Hematopoietic multipotent progenitor cell treated with erythropoietin and hydrocortisone succinate and interleukin-3 and kit ligand, for 6 days (in vitro differentiated cells): ENCODE measurements around the gene RETNLB.

Source experiments
- DNase-seq: peaks from one replicate; pipeline ENCODE4 v3.0.0-alpha.2; 2015

The RETNLB gene, protein sequence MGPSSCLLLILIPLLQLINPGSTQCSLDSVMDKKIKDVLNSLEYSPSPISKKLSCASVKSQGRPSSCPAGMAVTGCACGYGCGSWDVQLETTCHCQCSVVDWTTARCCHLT

DNA sequence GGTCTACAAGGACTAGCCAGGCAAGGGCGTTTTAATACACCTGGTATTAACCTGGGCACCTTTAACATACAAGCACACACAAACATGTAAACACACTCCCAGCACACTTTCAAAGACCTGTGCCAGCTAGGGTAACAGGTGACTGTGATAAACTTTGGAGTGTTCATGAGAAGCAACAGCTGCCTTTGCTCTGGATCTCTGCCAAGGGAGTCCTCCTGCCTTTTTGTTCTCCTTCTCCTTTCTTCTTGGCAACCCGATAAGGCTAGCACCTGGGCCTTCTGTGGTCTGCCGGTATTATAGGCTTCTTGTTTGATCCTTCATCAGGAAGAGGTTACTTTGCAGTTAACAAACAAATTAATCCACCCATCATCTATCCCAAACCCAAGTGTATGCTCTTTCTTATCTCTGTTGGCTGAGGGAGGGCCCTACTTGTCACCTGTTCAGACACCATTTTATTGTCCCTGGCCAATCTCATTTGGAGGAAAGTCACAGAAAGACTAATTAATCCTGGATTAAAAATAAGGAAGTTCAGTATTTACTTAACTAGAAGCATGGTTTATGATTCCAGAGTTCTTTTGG is at the start of gene RETNLB:
Gene RETNLB, minus strand, starts transcription at position 7 of the 579 bp plus-strand sequence. CDS start 225 bp downstream, outside the sequence.
- DNase-seq, result no peak

DNA sequence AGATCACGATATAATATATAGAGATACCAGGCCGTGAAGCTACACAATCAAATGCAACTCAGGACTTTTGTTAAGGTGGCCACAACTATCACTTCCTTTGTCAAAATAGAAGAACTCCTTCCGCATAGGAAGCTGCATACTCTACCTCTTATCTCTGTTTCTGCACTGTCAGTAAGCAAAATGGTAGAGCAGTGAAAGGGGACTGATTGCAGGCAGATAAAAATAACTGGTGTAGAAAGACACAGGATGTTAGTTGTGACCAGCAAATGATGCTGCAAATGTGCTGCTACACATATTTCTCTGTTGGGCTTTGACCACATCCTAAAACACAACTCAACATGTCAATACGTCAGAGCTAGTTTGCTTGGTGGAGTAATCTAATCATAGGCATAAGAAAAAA is 49.1 kb upstream of the RETNLB start:
- peak; percentile 28 for DNase-seq

- DNase-seq, result no peak
Measured at GRCh38 chr3:108804966-108805365, 47.8 kb upstream of the RETNLB start.

DNA sequence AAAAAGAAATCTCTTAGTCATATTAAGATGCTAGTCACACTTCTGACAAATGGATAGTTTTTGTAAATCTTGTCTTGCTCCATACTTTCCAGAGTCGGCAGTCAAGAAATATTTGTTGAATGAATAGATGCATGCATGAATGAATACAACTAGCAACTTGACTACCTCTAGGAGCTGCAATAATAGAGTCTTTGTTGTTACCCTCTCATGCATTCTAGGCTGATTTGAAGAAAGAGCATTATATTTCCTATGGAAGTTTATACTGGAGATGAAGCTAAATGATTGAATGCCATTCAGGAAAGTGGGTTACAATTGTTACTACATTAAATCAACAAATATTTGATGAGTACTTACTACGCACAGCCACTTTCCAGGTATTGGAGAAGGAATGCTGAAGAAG is 47.2 kb upstream of the RETNLB start:
- DNase-seq, result no peak

DNA sequence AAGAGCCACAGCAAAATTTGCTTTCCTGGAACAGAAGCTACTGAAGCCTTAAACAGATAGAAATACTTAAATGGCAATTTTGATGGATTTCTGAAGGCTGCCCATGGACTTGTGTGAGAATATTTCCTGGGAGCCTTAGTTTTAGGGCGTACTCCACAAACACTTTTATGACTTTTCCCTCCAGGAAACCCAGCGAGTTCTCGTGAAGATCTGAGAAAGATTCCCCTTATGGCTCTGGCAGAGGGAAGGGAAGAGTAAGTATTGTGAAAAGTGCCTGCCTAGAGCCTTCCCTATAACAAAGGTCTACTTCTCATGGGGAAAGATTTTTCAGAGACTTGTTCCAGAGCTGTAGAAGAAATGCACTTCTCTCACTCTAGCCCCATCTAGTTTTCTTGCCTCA is 34.3 kb upstream of the RETNLB start:
- DNase-seq, result no peak

GRCh38 chr3:108780235-108780634 is 23.0 kb upstream of the RETNLB start:
- no peak for DNase-seq

- DNase-seq, result no peak
Measured at GRCh38 chr3:108779496-108779895, 22.3 kb upstream of the RETNLB start.

DNA sequence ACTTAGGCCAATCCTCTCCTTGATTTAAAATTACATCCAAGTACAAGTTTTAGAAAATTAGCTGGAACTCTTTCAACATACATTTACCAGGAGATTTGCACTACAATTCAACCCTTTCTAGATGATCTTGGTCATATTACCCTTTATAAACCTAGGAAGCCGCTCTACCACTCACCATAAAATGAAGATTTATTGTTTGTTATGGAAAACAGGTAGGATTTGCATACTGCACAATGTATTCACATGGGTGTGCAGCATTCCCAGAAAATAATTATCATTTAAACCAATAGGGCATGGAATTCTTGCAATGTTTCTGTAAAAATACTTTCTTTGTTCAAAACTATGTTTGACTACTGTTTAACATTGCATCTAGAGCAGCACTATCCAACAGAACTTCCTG is 18.4 kb upstream of the RETNLB start:
- DNase-seq, result no peak

- DNase-seq, result peak; percentile 5
Measured at GRCh38 chr3:108767253-108767652, 10.0 kb upstream of the RETNLB start.

DNA sequence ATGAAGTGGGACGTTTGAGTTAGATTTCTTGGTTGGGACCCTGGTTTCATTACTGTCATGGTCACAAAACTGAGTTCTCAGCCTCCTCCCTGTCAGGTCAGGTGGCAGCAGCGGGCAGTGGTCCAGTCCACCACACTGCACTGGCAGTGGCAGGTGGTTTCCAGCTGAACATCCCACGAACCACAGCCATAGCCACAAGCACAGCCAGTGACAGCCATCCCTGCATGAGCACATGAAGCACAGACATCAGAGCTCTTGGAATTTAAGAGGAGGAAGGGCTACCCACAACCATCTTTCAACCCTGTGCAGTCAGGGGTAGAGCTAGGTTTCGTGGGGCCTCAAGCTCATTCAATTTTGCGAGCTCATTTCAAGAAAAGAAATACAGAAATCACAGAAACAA is 1.5 kb downstream of the RETNLB start:
- no peak for DNase-seq

DNA sequence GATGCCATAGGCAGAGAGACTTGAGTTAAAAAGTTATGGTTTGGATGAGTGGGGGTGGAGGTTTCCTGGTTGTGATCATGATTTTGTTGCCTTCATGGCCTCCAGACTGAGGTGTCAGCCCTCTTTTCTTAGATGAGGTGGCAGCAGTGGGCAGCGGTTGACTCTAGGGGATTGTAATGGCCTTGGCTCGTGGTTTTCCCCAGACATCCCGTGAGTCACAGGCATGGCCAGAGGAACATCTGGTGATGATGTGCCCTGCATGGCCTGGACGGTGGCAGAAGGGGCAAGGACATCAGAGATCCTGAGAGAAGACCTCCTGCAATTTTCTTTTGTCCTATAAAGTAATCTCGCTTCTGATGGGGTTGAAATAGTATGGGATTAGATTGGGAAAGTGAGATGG is 12.4 kb downstream of the RETNLB start:
- no peak for DNase-seq

DNA sequence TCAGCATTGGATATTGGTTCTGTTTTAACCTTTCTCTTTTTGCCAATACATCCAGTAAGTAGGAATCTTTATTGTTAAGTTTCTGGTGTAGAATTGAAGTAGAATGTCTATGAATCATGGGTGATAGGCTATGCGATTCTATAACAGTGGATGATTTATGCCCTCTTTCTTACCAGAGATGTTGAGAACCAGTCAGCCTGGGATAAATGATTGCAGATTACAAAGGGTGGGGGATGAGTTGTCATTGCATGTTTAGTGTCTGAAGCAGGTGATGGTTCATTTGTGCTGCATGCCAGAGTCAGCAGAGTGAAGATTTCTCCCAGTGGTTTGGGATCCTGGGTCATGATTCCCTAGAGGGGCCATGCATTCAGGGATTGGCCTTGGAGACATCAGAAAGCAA is 14.3 kb downstream of the RETNLB start:
- DNase-seq, result no peak

DNA sequence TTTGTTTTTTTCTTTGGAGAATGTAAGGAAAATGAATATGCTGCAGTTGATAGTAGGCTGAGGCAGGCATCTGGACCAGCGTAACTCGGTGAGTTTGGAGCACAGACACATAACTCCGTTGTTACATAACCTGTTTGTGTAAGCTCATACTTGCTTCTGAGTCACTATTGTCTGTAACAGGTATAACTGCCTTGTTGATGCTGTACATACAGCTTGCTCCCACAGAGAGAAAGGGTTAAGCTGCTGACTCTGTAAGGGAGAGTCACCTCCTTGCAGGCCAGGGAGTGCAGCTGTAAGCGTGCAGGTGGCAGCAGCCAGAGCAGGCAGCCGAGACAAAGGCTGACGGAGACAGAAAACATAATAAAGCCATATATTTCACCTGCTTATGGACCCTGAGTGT is 20.4 kb downstream of the RETNLB start:
- no peak for DNase-seq

- no peak for DNase-seq
Measured at GRCh38 chr3:108728934-108729333, 28.3 kb downstream of the RETNLB start.

DNA sequence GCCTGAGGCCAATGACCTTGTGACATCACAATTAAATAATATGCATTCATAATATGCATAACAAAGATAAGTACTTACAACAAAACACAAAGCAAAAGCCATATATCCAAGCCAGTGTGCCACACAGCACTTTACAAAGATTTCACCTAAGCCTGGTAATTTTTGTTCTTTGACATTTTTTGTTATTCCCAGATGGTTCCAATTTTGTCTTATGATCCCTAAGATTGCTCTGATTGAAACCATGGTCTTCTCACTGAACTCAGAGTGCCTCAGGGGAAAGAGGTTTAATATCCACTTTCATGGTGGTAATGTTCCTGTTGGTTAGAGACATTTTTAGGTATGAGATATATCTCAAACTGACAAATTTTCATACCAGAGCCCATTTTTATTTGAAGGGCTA is 29.1 kb downstream of the RETNLB start:
- no peak for DNase-seq

DNA sequence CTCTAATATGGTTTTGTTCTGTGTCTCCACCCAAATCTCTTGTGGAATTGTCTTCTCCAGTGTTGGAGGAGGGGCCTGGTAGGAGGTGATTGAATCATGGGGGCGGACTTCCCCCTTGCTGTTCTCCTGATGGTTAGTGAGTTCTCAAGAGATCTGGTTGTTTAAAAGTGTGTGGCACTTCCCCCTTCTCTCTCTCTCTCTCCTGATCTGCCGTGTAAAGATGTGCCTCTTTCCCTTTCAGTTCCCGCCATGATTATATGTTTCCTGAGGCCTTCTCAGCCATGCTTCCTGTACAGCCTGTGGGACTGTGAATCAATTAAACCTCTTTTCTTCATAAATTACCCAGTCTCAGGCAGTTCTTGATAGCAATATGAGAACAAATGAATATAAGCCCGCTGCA is 33.1 kb downstream of the RETNLB start:
- no peak for DNase-seq

DNA sequence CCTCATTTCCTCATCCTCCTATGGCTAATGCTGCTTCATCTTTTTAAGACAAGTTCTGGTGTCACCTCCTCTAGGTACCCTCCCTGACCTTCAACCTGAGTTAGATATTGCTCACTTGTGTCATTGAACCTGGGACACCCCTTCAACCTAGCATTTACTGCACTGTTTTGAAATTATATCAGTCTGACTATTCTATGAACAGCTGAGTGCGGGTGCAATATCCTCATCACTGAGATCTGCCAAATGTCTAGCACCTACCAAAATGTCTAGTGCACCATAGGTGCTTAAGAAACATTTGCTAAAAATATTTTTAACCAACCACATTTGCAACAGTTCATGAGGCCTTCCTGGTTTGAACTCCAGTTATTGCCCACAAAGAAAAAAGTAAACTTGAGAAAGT is 34.5 kb downstream of the RETNLB start:
- DNase-seq, result no peak

- no peak for DNase-seq
Measured at GRCh38 chr3:108719178-108719806, 37.9 kb downstream of the RETNLB start.

DNA sequence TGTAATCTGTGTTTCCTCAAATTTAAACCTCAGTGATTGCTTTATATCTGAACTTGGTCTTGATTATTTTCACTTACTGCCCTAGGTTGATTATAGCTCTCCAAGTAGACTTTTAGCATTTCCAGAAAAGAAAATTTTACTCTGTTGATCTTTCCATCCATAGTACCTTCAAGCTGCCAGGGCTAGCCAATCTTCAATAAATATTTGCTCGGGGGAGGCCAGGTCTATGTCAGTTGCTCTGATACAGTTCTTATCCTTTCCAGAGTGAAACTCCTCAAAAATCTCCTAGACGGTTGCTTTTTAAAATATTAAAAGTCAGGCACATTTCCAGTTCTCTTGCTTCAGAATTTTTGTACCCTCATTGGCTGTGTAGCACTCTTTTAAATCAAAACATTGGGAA is 38.8 kb downstream of the RETNLB start:
- DNase-seq, result no peak

GRCh38 chr3:108713816-108714215 is 43.4 kb downstream of the RETNLB start:
- DNase-seq, result no peak

GRCh38 chr3:108713009-108713516 is 44.1 kb downstream of the RETNLB start:
- DNase-seq, result no peak
